IMR-90 (cell line): Measurements from ENCODE around the gene TBC1D10A. TPM values are rescaled to one million over a fixed set of nuclear protein-coding genes. Genes with fewer than 3 reads are reported as not detected.

Experiments
- ATAC-seq: fragments of 200-7000 bp; cut with Tn5 transposase; 2 replicates; pipeline ENCODE4 v1.9.1; 2020; ENCODE audit warnings: low read depth, mild to moderate bottlenecking, moderate library complexity
- BruUV-seq: library from RNA; stranded (reverse); fragments of 400-500 nt; replicated peaks from 2 replicates; lab custom pipeline; 2021; lab: Mats Ljungman, UMichigan
- CTCF ChIA-PET: fragments of 300-600 bp; formaldehyde crosslinking; extraction: SDS; loops from one replicate; lab custom pipeline; 2021; ENCODE audit warnings: antibody characterized with exemption; lab: Yijun Ruan, JAX
- POLR2A ChIA-PET: fragments of 300-600 bp; sonication (Branson Sonifier 250); formaldehyde crosslinking; loops from one replicate; lab custom pipeline; 2022; ENCODE audit warnings: antibody characterized with exemption; ENCODE audit not compliant: unreplicated experiment; lab: Charles Lee
- DNase-seq: peaks from one replicate; pipeline ENCODE4 v3.0.0; 2013
- H2AFZ ChIP-seq: replicated peaks from 2 replicates; pipeline ENCODE3; 2013; ENCODE audit warnings: low read length, mild to moderate bottlenecking; ENCODE audit not compliant: poor library complexity
- H2AK5ac ChIP-seq: 2 replicates; pipeline ENCODE4 v1.6.1; 2013; ENCODE audit warnings: low read depth, low read length, inconsistent platforms
- H2AK9ac ChIP-seq: replicated peaks from 2 replicates; pipeline ENCODE3; 2013; ENCODE audit warnings: mild to moderate bottlenecking, low read depth, low read length, moderate library complexity; ENCODE audit not compliant: poor library complexity
- H2BK120ac ChIP-seq: 2 replicates; pipeline ENCODE4 v1.6.1; 2013; ENCODE audit warnings: low read depth, low read length, inconsistent platforms
- H2BK15ac ChIP-seq: 3 replicates; pipeline ENCODE4 v1.6.1; 2013; ENCODE audit warnings: low read depth, low read length, inconsistent platforms
- H2BK20ac ChIP-seq: 2 replicates; pipeline ENCODE4 v1.6.1; 2013; ENCODE audit warnings: low read depth, mild to moderate bottlenecking, inconsistent platforms, low read length, moderate library complexity
- H2BK5ac ChIP-seq: 2 replicates; pipeline ENCODE4 v1.6.1; 2013; ENCODE audit warnings: mild to moderate bottlenecking, low read depth, low read length, inconsistent platforms; ENCODE audit not compliant: poor library complexity, severe bottlenecking
- H3K14ac ChIP-seq: replicated peaks from 2 replicates; pipeline ENCODE4 v1.6.1; 2013; ENCODE audit warnings: low read depth, low read length, inconsistent platforms
- H3K18ac ChIP-seq: 2 replicates; pipeline ENCODE4 v1.6.1; 2013; ENCODE audit warnings: low read depth, low read length, control low read depth
- H3K23ac ChIP-seq: 2 replicates; pipeline ENCODE4 v1.6.1; 2013; ENCODE audit warnings: low read depth, low read length, inconsistent platforms
- H3K27ac ChIP-seq: 2 replicates; pipeline ENCODE4 v1.5.1; 2013; ENCODE audit warnings: mild to moderate bottlenecking, control low read depth, low read length; ENCODE audit not compliant: insufficient read depth
- H3K27me3 ChIP-seq: 2 replicates; pipeline ENCODE4 v1.6.1; 2013; ENCODE audit warnings: low read length; ENCODE audit not compliant: control insufficient read depth, insufficient read depth
- H3K36me3 ChIP-seq: 2 replicates; pipeline ENCODE4 v1.6.1; 2013; ENCODE audit warnings: low read length, mixed read lengths; ENCODE audit not compliant: control insufficient read depth, insufficient read depth
- H3K4ac ChIP-seq: 2 replicates; pipeline ENCODE4 v1.6.1; 2013; ENCODE audit warnings: low read depth, low read length, inconsistent platforms
- H3K4me1 ChIP-seq: 2 replicates; pipeline ENCODE4 v1.6.1; 2013; ENCODE audit warnings: low read length, mixed read lengths; ENCODE audit not compliant: control insufficient read depth, insufficient read depth
- H3K4me2 ChIP-seq: 2 replicates; pipeline ENCODE4 v1.6.1; 2013; ENCODE audit warnings: low read depth, mild to moderate bottlenecking, control low read depth, low read length, moderate library complexity
- H3K4me3 ChIP-seq: 2 replicates; pipeline ENCODE4 v1.5.1; 2013; ENCODE audit warnings: low read depth, mild to moderate bottlenecking, control low read depth, low read length, moderate library complexity; ENCODE audit not compliant: insufficient read depth
- H3K56ac ChIP-seq: 2 replicates; pipeline ENCODE4 v1.6.1; 2013; ENCODE audit warnings: low read length, inconsistent platforms; ENCODE audit not compliant: insufficient read depth; ENCODE audit errors: extremely low read depth
- H3K79me1 ChIP-seq, 2 experiments: 2 replicates each; pipeline ENCODE4 v1.6.1; 2013; ENCODE audit warnings: low read length in 2 of 2, inconsistent platforms in 1 of 2, low read depth in 1 of 2
- H3K9ac ChIP-seq: 2 replicates; pipeline ENCODE4 v1.6.1; 2013; ENCODE audit warnings: low read depth, low read length, control low read depth
- H3K9me1 ChIP-seq: 2 replicates; pipeline ENCODE4 v1.6.1; 2013; ENCODE audit warnings: low read length, inconsistent platforms; ENCODE audit not compliant: insufficient read depth
- H3K9me3 ChIP-seq: 2 replicates; pipeline ENCODE4 v1.6.1; 2013; ENCODE audit warnings: low read length; ENCODE audit not compliant: control insufficient read depth, insufficient read depth
- H4K20me1 ChIP-seq: 2 replicates; pipeline ENCODE4 v1.6.1; 2013; ENCODE audit warnings: low read length, inconsistent platforms; ENCODE audit not compliant: insufficient read depth
- H4K5ac ChIP-seq: 2 replicates; pipeline ENCODE4 v1.6.1; 2013; ENCODE audit warnings: mild to moderate bottlenecking, low read depth, low read length, control low read depth
- H4K8ac ChIP-seq, 2 experiments: 2 replicates each; pipeline ENCODE4 v1.6.1; 2013; ENCODE audit warnings: low read depth in 2 of 2, low read length in 2 of 2, control low read depth in 1 of 2, inconsistent platforms in 1 of 2
- H4K91ac ChIP-seq: 2 replicates; pipeline ENCODE4 v1.6.1; 2013; ENCODE audit warnings: low read depth, low read length, inconsistent platforms; ENCODE audit not compliant: insufficient read depth
- FOS ChIP-seq: fragments of 150-350 bp; IDR thresholded peaks from 2 replicates; pipeline ENCODE4 v1.6.1; 2016; ENCODE audit warnings: low read depth, low read length
- POLR2A ChIP-seq: IDR thresholded peaks from 2 replicates; pipeline ENCODE4 v1.6.1; 2012; ENCODE audit warnings: mild to moderate bottlenecking, low read depth, low read length
- RAD21 ChIP-seq: IDR thresholded peaks from 2 replicates; pipeline ENCODE4 v1.6.1; 2012; ENCODE audit warnings: low read length, improper control_type of control experiment
- RFX5 ChIP-seq: IDR thresholded peaks from 2 replicates; pipeline ENCODE4 v1.8.0; 2012; ENCODE audit warnings: low read depth, mild to moderate bottlenecking, low read length, moderate library complexity
- WGBS, 2 experiments: methylation state at CpG; one replicate each; pipeline versions ENCODE4 v1.1.5 to v1.1.7; 2013; ENCODE audit warnings: missing lambda C conversion rate in 2 of 2; ENCODE audit not compliant: insufficient read length in 1 of 2; ENCODE audit errors: extremely low coverage in 2 of 2; 5-methylcytosine and 5-hydroxymethylcytosine counted together
- dilution Hi-C: fragments of 300-500 bp; cut with HindIII; formaldehyde crosslinking; loops from one replicate; pipeline ENCODE4 v1.14.3; 2018; ENCODE audit warnings: low sequenced_read_pairs; ENCODE audit not compliant: unreplicated experiment
- in situ Hi-C: fragments of 300-500 bp; cut with MboI; formaldehyde crosslinking; loops from 3 replicates; pipeline ENCODE4 v1.14.3; 2019; ENCODE audit warnings: low sequenced_read_pairs, inconsistent platforms, mixed read lengths
- intact Hi-C: fragments of 100-400 bp; cut with micrococcal nuclease; formaldehyde crosslinking; loops from 2 replicates; pipeline ENCODE4 v1.10.0; 2022
- polyA plus RNA-seq, 3 experiments: library from polyadenylated mRNA; depleted of rRNA; stranded (reverse); fragments of >200 nt; gene quantifications; 2 replicates each; pipeline ENCODE4 v1.2.3, GENCODE V29; 2012; ENCODE audit warnings: low replicate concordance in 1 of 3
- total RNA-seq: library from RNA; depleted of rRNA; stranded (reverse); fragments of >200 nt; gene quantifications from 2 replicates; pipeline ENCODE4 v1.2.3, GENCODE V29; 2012
- TF ChIP-seq, protein P1 (sequence below): conservative IDR thresholded peaks from 2 replicates; pipeline ENCODE4 v1.5.1; 2012; ENCODE audit warnings: mild to moderate bottlenecking, low read depth, low read length, improper control_type of control experiment

Gene TBC1D10A
- total and polyA plus RNA-seq, 2 of the 4 experiments (the other 2 are of a cell fraction) = 16.3 to 33.1 TPM

- Histone ChIP-seq H2BK120ac (peak overlapping the region; percentile 96), H4K8ac (peak overlapping the region; percentile 98), H3K18ac (peak overlapping the region; percentile 66), H3K4me2 (no peak overlapping the region), H2AFZ (peak overlapping the region; percentile 88), H3K4ac (peak overlapping the region; percentile 95), H3K36me3 (no peaks in the 10 kb centered on the region), H3K4me3 (no peak overlapping the region), H3K4me1 (peaks cover 48% of the 10 kb centered on the region), H3K9ac (peak overlapping the region; percentile 50), H2AK5ac (peak overlapping the region; percentile 100), H3K79me1 (peaks cover 0 to 4% of the 10 kb centered on the region in 2 experiments; a peak in 2 of 4 replicates), H4K91ac (peak overlapping the region; percentile 97), H2AK9ac (peak overlapping the region; percentile 92), H3K23ac (peak overlapping the region; percentile 90), H2BK15ac (peak overlapping the region; percentile 99), H3K9me1 (peaks cover 16% of the 10 kb centered on the region), H4K5ac (peak overlapping the region; percentile 87), H3K56ac (peak overlapping the region; percentile 66; the same call in 1 of the 2 replicates), H3K27me3 (no peaks in the 10 kb centered on the region), H3K9me3 (no peaks in the 10 kb centered on the region), H2BK5ac (peak overlapping the region; percentile 70), H3K14ac (peak overlapping the region; percentile 97), H3K27ac (peak overlapping the region; percentile 76), H4K20me1 (no peaks in the 10 kb centered on the region), H2BK20ac (peak overlapping the region; percentile 89)
- ChIA-PET POLR2A (no interaction called here), CTCF (no interaction called here)
- intact Hi-C loops = no loop called here
- WGBS, 2 experiments = 70% methylated on average over 10 of the region's 22 CpGs; no CpG with 5 or more reads in 1 of the 2 experiments
- dilution Hi-C loops = no loop called here
- in situ Hi-C loops = no loop called here
- DNase-seq = no peak
- BruUV-seq = no TSS peak
- TF ChIP-seq RFX5 (no peak), FOS (no peak), POLR2A (peak; percentile 7; the same call in 1 of the 2 replicates), RAD21 (no peak)
- TF ChIP-seq, protein P1, sequence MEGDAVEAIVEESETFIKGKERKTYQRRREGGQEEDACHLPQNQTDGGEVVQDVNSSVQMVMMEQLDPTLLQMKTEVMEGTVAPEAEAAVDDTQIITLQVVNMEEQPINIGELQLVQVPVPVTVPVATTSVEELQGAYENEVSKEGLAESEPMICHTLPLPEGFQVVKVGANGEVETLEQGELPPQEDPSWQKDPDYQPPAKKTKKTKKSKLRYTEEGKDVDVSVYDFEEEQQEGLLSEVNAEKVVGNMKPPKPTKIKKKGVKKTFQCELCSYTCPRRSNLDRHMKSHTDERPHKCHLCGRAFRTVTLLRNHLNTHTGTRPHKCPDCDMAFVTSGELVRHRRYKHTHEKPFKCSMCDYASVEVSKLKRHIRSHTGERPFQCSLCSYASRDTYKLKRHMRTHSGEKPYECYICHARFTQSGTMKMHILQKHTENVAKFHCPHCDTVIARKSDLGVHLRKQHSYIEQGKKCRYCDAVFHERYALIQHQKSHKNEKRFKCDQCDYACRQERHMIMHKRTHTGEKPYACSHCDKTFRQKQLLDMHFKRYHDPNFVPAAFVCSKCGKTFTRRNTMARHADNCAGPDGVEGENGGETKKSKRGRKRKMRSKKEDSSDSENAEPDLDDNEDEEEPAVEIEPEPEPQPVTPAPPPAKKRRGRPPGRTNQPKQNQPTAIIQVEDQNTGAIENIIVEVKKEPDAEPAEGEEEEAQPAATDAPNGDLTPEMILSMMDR = no peak
- no peak for ATAC-seq
Observed at GRCh38 chr22:30252411-30253204, 74.1 kb downstream of the TBC1D10A start.
